Thyroid gland (tissue), 4 donors: Measurements from ENCODE around the gene MECR. TPM values are rescaled to one million over a fixed set of nuclear protein-coding genes. Genes with fewer than 3 reads are reported as not detected.

Experiments
- DNase-seq, 2 donors: peaks; one replicate each; pipeline ENCODE4 v3.0.0-alpha.2; 2019
- H3K27ac ChIP-seq, 3 donors: fragments of 200-600 bp; sonication (generic); 1 replicate in 2 of 3; 2 replicates in 1 of 3; pipeline ENCODE4 v1.5.1; 2016 to 2019; ENCODE audit warnings: mild to moderate bottlenecking in 1 of 3, moderate library complexity in 1 of 3
- H3K27me3 ChIP-seq: fragments of 200-600 bp; sonication (generic); one replicate; pipeline ENCODE4 v1.5.1; 2019
- H3K36me3 ChIP-seq, 2 donors: fragments of 200-600 bp; sonication (generic); one replicate each; pipeline ENCODE4 v1.5.1; 2016 to 2019
- H3K4me1 ChIP-seq, 2 donors: fragments of 200-600 bp; sonication (generic); one replicate each; pipeline ENCODE4 v1.5.1; 2017 to 2019
- H3K4me3 ChIP-seq, 3 donors: fragments of 200-600 bp; sonication (generic); replicated peaks in 1 of 3; 1 replicate in 2 of 3; 2 replicates in 1 of 3; pipeline ENCODE4 v1.5.1; 2016; ENCODE audit warnings: mild to moderate bottlenecking in 1 of 3
- H3K9me3 ChIP-seq: fragments of 200-600 bp; sonication (generic); one replicate; pipeline ENCODE4 v1.5.1; 2017
- CTCF ChIP-seq, 6 experiments: fragments of 200-600 bp in 3 of 6; fragments of 450-650 bp in 3 of 6; sonication (generic) in 3 of 6; IDR thresholded peaks; one replicate each; pipeline ENCODE4 v1.5.1; 2016 to 2019; ENCODE audit warnings: antibody characterized with exemption in 6 of 6, mild to moderate bottlenecking in 2 of 6, inconsistent platforms in 1 of 6, moderate library complexity in 1 of 6
- POLR2A ChIP-seq, 2 donors: fragments of 450-650 bp; IDR thresholded peaks; one replicate each; pipeline ENCODE4 v1.6.1; 2017; ENCODE audit warnings: antibody characterized with exemption in 2 of 2, mild to moderate bottlenecking in 2 of 2, moderate library complexity in 1 of 2
- WGBS, 2 donors: methylation state at CpG; one replicate each; pipeline ENCODE4 v1.1.5; 2017; 5-methylcytosine and 5-hydroxymethylcytosine counted together
- intact Hi-C: fragments of 100-400 bp; cut with DNase I; formaldehyde crosslinking; loops from one replicate; pipeline ENCODE4 v1.15.1; 2023
- total RNA-seq, 4 donors: library from RNA; depleted of rRNA; stranded (reverse); fragments of >200 nt; gene quantifications; one replicate each; pipeline ENCODE4 v1.2.3, GENCODE V29; 2016

Gene MECR
- total RNA-seq, 4 donors from 2014 or later: 10.2 to 30.9 (median 18.0) TPM

DNA sequence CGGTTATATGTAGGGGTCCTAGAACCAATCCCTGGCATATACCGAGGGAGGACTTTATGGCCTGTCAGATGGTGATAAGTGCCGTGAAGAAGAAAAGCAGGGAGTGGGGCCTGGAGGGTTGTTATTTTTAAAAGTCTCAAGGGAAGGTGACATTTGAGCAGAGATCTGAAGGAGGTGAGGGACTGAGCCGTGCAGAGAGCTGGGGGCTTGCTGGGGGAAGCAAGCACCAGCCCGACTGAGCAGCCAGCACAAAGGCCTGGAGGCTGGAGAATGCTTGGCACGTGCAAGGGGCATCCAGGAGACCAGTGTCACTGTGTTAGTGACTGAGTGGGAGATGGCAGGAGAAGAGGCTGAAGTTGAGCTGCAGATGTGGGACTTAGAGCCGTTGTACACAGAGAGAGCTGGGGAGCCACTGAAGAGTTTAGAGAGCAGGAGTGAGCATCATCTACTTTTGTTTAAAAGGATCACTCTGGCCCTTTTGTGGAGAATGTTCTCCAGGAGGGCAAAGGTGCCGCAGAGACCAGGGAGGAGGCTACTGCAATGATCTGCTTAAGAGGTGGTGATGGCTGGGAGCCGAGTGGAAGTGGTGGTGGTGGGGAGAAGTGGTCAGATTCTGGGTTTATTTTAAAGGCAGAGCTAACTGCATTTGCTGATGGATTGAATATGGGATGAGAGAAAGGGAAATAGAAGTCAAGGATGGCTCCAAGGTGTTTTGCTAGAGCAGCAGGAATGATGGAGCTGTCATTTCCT lies 36.8 kb upstream of the MECR start:
- no peaks in the 10 kb centered on the region for H3K36me3 ChIP-seq
- WGBS, 2 donors: 63 to 70% methylated on average over 9 of the region's 9 CpGs
- intact Hi-C loops: no loop called here
- H3K9me3 ChIP-seq: no peaks in the 10 kb centered on the region
- H3K27ac ChIP-seq: no peak overlapping the region
- H3K4me1 ChIP-seq: peaks cover 10% of the 10 kb centered on the region in 2 donors
- no peaks in the 10 kb centered on the region for H3K27me3 ChIP-seq
- no peak for DNase-seq
- no peak overlapping the region for H3K4me3 ChIP-seq
- TF ChIP-seq POLR2A (IDR thresholded peaks at IDR 0.05): no peak
- no peak for TF ChIP-seq CTCF (IDR thresholded peaks at IDR 0.05)

DNA sequence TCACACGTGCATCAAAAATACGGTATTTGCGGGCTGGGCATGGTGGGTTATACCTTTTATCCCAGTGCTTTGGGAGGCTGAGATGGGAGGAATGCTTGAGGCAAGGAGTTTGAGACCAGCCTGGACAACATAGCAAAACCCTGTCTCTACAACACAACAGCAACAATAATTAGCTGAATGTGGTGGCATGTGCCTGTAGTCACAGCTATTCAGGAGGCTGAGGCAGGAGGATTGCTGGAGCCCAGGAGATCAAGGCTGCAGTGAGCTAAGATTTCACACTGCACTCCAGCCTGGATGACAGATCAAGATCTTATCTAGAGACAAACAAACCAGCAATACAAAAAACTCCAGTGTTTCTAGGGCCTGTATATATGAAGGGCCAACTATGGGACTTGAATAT lies 36.2 kb upstream of the MECR start:
- no peak for TF ChIP-seq POLR2A (IDR thresholded peaks at IDR 0.05)
- TF ChIP-seq CTCF (IDR thresholded peaks at IDR 0.05): no peak
- Histone ChIP-seq H3K4me3 (no peak overlapping the region), H3K36me3 (no peaks in the 10 kb centered on the region), H3K27ac (no peak overlapping the region), H3K27me3 (no peaks in the 10 kb centered on the region), H3K4me1 (peaks cover 7 to 9% of the 10 kb centered on the region in 2 donors), H3K9me3 (no peaks in the 10 kb centered on the region)
- DNase-seq: no peak
- 92 to 95% methylated on average over 3 of the region's 3 CpGs for WGBS, 2 donors
- intact Hi-C loops: no loop called here

GRCh38 chr1:29264773-29265389 lies 34.1 kb upstream of the MECR start:
- peaks cover 2 to 4% of the 10 kb centered on the region in 2 donors for H3K4me1 ChIP-seq
- intact Hi-C loops: no loop called here
- no peaks in the 10 kb centered on the region for H3K36me3 ChIP-seq
- H3K9me3 ChIP-seq: no peaks in the 10 kb centered on the region
- no peak overlapping the region for H3K27ac ChIP-seq
- H3K27me3 ChIP-seq: no peaks in the 10 kb centered on the region
- no peak for DNase-seq
- no peak overlapping the region for H3K4me3 ChIP-seq
- TF ChIP-seq POLR2A (IDR thresholded peaks at IDR 0.05): no peak
- TF ChIP-seq CTCF (IDR thresholded peaks at IDR 0.05): no peak
- 83 to 93% methylated on average over 4 of the region's 4 CpGs for WGBS, 2 donors

DNA sequence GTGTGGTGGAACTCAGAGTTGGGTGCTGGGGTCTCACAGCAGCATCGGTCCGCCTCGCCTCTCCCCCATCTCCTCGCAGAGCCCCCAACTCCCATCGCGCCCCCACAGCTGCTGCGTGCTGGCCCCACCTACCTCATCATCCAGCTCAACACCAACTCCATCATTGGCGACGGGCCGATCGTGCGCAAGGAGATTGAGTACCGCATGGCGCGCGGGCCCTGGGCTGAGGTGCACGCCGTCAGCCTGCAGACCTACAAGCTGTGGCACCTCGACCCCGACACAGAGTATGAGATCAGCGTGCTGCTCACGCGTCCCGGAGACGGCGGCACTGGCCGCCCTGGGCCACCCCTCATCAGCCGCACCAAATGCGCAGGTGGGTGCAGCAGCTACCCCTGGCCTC lies 29.8 kb upstream of the MECR start:
- no peak for TF ChIP-seq POLR2A (IDR thresholded peaks at IDR 0.05)
- no peak for TF ChIP-seq CTCF (IDR thresholded peaks at IDR 0.05)
- Histone ChIP-seq H3K36me3 (no peaks in the 10 kb centered on the region), H3K27ac (no peak overlapping the region), H3K27me3 (no peaks in the 10 kb centered on the region), H3K4me1 (peaks cover 9 to 12% of the 10 kb centered on the region in 2 donors), H3K9me3 (no peaks in the 10 kb centered on the region), H3K4me3 (no peak overlapping the region)
- 64 to 65% methylated on average over 12 to 24 of the region's 29 CpGs for WGBS, 2 donors
- intact Hi-C loops: no loop called here
- no peak for DNase-seq

GRCh38 chr1:29259802-29260441 lies 29.2 kb upstream of the MECR start:
- Histone ChIP-seq H3K9me3 (no peaks in the 10 kb centered on the region), H3K4me3 (peak overlapping the region in 1 of 3 donors; percentile 28), H3K27me3 (no peaks in the 10 kb centered on the region), H3K36me3 (no peaks in the 10 kb centered on the region), H3K27ac (no peak overlapping the region), H3K4me1 (peaks cover 9 to 12% of the 10 kb centered on the region in 2 donors)
- intact Hi-C loops: no loop called here
- 6 to 13% methylated on average over 9 to 22 of the region's 56 CpGs for WGBS, 2 donors
- peak; percentile 50 to 52 for DNase-seq
- TF ChIP-seq POLR2A (IDR thresholded peaks at IDR 0.05) (no peak), CTCF (IDR thresholded peaks at IDR 0.05) (no peak)
